Measurements from ENCODE around the gene OTUD4.
"Not testable (repeated sequence)": the region's sequence is repeated elsewhere in the genome, so short reads cannot be mapped to it uniquely, and the experiment has no call there.

Gene OTUD4, protein sequence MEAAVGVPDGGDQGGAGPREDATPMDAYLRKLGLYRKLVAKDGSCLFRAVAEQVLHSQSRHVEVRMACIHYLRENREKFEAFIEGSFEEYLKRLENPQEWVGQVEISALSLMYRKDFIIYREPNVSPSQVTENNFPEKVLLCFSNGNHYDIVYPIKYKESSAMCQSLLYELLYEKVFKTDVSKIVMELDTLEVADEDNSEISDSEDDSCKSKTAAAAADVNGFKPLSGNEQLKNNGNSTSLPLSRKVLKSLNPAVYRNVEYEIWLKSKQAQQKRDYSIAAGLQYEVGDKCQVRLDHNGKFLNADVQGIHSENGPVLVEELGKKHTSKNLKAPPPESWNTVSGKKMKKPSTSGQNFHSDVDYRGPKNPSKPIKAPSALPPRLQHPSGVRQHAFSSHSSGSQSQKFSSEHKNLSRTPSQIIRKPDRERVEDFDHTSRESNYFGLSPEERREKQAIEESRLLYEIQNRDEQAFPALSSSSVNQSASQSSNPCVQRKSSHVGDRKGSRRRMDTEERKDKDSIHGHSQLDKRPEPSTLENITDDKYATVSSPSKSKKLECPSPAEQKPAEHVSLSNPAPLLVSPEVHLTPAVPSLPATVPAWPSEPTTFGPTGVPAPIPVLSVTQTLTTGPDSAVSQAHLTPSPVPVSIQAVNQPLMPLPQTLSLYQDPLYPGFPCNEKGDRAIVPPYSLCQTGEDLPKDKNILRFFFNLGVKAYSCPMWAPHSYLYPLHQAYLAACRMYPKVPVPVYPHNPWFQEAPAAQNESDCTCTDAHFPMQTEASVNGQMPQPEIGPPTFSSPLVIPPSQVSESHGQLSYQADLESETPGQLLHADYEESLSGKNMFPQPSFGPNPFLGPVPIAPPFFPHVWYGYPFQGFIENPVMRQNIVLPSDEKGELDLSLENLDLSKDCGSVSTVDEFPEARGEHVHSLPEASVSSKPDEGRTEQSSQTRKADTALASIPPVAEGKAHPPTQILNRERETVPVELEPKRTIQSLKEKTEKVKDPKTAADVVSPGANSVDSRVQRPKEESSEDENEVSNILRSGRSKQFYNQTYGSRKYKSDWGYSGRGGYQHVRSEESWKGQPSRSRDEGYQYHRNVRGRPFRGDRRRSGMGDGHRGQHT

DNA sequence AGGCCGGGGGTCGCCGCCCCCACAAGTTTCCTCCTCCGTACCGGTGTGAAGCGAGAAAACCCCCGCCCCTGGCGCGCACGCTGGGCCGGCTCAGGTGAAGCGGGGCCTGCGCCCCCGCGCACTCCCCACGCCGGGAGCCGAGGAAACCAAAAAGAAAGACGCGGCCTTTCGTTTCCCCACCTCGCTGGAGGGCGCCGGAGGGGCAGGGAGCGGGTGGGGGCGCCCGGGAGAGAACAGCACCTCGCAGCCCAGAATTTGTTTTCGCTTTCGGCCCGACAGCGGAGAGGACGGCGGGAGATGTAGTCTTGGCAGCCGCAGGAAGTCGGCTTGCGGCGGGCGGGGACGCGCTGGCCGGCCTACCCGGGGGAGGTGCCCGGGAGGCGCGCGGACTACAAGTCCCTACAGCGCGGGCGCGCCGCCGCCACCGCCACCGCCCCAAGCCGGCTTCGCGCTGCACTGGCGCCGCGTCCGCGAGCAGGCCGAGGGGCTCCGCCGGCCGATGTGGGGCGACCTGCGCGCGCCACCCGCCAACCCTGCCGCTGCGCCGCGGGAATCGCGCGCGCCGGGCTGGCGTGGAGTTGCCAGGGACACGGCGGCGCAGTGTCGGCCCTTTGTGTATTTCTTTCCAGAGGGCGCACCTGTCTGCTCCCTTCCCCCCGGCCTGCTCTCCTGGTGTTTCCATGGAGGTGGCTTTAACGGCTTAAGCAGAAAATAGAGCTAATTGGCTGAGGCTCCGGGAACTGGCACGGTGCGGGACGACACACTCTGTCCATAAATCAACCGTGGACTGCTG, at the start of gene OTUD4:
Gene OTUD4 (minus strand): TSS at position 292 of the 793 bp plus-strand sequence. CDS start 616 bp downstream, outside the sequence.
- in situ Hi-C loops (cut with HindIII; ENCODE audit: low sequenced_read_pairs), result no loop called here

DNA sequence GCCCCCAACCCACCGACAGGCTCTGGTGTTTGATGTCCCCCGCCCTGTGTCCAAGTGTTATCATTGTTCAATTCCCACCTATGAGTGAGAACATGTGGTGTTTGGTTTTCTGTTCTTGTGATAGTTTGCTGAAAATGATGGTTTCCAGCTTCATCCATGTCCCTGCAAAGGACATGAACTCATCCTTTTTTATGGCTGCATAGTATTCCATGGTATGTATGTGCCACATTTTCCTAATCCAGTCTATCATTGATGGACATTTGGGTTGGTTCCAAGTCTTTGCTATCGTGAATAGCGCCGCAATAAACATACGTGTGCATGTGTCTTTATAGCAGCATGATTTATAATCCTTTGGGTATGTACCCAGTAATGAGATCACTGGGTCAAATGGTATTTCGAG, 42.8 kb upstream of the OTUD4 start:
- in situ Hi-C loops (cut with HindIII; ENCODE audit: low sequenced_read_pairs); H3K4me3 ChIP-seq (ENCODE audit: low read depth, low read length); DNase-seq (ENCODE audit: low read depth): not testable (repeated sequence)

More for the DNA sequence above, at the start of gene OTUD4:
- TF ChIP-seq, protein P1, sequence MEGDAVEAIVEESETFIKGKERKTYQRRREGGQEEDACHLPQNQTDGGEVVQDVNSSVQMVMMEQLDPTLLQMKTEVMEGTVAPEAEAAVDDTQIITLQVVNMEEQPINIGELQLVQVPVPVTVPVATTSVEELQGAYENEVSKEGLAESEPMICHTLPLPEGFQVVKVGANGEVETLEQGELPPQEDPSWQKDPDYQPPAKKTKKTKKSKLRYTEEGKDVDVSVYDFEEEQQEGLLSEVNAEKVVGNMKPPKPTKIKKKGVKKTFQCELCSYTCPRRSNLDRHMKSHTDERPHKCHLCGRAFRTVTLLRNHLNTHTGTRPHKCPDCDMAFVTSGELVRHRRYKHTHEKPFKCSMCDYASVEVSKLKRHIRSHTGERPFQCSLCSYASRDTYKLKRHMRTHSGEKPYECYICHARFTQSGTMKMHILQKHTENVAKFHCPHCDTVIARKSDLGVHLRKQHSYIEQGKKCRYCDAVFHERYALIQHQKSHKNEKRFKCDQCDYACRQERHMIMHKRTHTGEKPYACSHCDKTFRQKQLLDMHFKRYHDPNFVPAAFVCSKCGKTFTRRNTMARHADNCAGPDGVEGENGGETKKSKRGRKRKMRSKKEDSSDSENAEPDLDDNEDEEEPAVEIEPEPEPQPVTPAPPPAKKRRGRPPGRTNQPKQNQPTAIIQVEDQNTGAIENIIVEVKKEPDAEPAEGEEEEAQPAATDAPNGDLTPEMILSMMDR (IDR thresholded peaks at IDR 0.05; ENCODE audit: low read depth, low read length, missing control alignments), result peak; percentile 10
- peak within 1 kb of the TSS; percentile 68 for H3K4me3 ChIP-seq (ENCODE audit: low read depth, low read length)
- DNase-seq (ENCODE audit: low read depth), result peak; percentile 87

DNA sequence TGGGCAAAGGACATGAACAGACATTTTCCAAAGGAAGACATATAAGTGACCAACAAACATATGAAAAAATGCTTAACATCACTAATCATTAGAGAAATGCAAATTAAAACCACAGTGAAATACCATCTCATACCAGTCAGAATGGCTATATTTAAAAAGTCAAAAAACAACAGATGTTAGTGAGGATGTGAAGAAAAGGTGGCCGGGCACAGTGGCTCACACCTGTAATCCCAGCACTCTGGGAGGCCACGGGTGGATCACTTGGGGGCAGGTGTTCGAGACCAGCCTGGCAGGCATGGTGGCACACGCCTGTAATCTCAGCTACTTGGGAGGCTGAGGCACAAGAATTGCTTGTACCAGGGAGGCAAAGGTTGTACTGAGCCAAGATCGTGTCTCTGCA, 41.1 kb upstream of the OTUD4 start:
- in situ Hi-C loops (cut with HindIII; ENCODE audit: low sequenced_read_pairs); H3K4me3 ChIP-seq (ENCODE audit: low read depth, low read length); DNase-seq (ENCODE audit: low read depth): not testable (repeated sequence)

DNA sequence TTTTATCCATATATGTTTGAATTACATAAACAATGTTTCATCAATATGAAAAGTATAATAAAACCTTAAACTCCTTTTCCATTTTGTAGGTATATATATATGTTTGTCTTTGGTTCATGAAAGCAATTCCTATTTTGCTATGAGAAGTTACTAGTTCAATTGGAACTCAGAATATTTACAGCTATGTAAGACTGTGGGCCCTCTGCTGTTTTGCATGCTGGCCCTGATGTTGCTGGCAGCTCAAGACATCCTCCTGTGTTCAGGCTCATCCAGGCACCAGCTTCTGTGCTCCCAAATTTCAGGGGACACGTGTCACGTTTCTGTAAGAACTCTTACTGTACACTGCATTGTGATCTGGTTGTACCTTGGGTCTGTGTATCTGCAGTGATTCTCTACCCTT, 38.7 kb upstream of the OTUD4 start:
- TF ChIP-seq, protein P1 (IDR thresholded peaks at IDR 0.05; ENCODE audit: low read depth, low read length, missing control alignments), result no peak
- no peak overlapping the region for H3K4me3 ChIP-seq (ENCODE audit: low read depth, low read length)
- in situ Hi-C loops (cut with HindIII; ENCODE audit: low sequenced_read_pairs), result no loop called here
- no peak for DNase-seq (ENCODE audit: low read depth)

DNA sequence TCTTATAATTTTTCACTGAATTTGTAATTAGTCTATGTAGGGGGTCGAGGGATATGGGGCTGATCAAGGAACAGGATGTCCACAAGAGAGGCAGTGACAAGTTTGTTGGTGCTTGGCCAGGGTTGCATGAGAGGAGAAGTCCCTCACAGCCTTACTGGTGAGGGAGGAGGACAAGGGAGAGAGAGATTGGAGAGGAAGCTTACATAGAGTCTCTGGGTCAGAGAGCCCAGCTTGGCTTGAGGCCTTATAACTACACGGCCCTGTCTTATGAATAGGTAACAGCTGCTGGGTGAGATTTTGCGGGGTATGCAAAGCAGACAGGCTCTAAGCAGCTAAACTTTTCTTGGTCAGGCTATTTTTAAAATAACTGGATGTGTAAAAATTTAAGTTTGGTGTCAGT, 37.9 kb upstream of the OTUD4 start:
- no peak for DNase-seq (ENCODE audit: low read depth)
- H3K4me3 ChIP-seq (ENCODE audit: low read depth, low read length), result no peak overlapping the region
- TF ChIP-seq, protein P1 (IDR thresholded peaks at IDR 0.05; ENCODE audit: low read depth, low read length, missing control alignments), result no peak
- in situ Hi-C loops (cut with HindIII; ENCODE audit: low sequenced_read_pairs), result no loop called here

DNA sequence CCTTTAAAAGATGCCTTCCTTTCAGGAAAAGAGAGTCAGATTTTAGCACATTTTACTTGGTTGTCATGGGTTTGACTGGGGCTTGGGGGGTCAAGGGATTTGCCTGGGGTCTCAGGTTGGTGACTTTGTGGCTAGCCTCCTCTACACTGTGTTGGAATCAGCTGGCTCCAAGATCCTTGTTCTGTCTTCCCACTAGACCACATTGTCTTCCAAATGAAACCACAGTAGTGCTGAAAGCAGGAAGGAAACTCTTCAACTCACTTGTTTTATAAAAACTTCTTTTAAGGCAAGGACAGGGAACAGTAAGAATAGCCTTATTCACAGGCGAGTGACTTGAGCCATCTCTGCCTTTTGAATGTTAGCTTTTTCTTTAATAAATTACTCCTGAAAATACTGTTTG, 37.0 kb upstream of the OTUD4 start:
- H3K4me3 ChIP-seq (ENCODE audit: low read depth, low read length), result no peak overlapping the region
- no peak for DNase-seq (ENCODE audit: low read depth)
- in situ Hi-C loops (cut with HindIII; ENCODE audit: low sequenced_read_pairs), result no loop called here
- TF ChIP-seq, protein P1 (IDR thresholded peaks at IDR 0.05; ENCODE audit: low read depth, low read length, missing control alignments), result no peak

DNA sequence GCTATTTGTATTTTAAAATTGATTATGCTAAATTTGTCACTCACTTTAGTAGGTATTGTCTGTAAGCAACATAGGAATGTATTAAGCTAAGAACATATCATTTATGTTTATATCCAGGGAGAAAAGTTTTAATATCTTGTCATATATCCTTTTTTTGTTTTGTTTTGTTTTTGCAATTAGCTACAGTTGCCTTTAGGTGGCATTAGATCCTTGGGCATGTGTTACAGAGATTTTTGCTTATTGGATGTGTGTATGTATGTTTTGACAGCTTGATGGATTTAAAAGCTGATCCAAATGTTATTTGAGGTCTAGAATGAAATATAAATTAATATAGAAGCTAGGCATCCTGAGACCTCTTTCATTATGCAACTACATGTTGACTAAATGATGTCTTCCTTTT, 36.1 kb upstream of the OTUD4 start:
- peak; percentile 16 for DNase-seq (ENCODE audit: low read depth)
- no peak overlapping the region for H3K4me3 ChIP-seq (ENCODE audit: low read depth, low read length)
- in situ Hi-C loops (cut with HindIII; ENCODE audit: low sequenced_read_pairs), result no loop called here
- TF ChIP-seq, protein P1 (IDR thresholded peaks at IDR 0.05; ENCODE audit: low read depth, low read length, missing control alignments), result peak; percentile 40
